HepG2 (cell line): ENCODE results near the gene SPACA4. TPM values are rescaled to one million over a fixed set of nuclear protein-coding genes. Genes with fewer than 3 reads are reported as not detected.
A peak's percentile ranks its signal among the peaks of the same experiment; 100 is the strongest.

Source experiments
- AGO2 ChIP-seq: fragments of 200-400 bp; formaldehyde crosslinking; optimal IDR thresholded peaks from 2 replicates; pipeline ENCODE3; 2017; ENCODE audit warnings: mild to moderate bottlenecking, low read depth, low read length, moderate library complexity
- ATF1 ChIP-seq: IDR thresholded peaks from 2 replicates; pipeline ENCODE4 v1.6.1; 2016; ENCODE audit warnings: mild to moderate bottlenecking, control low read depth
- JUNB ChIP-seq: sonication (generic); formaldehyde crosslinking; IDR thresholded peaks from 2 replicates; pipeline ENCODE4 v1.8.0; 2022; ENCODE audit warnings: missing genetic modification reagents, mild to moderate bottlenecking, borderline replicate concordance
- KLF12 ChIP-seq: sonication (generic); formaldehyde crosslinking; IDR thresholded peaks from 2 replicates; pipeline ENCODE4 v1.4.0; 2020; ENCODE audit warnings: missing genetic modification reagents, borderline replicate concordance
- MAZ ChIP-seq, 2 experiments: sonication (generic) in 1 of 2; formaldehyde crosslinking in 1 of 2; IDR thresholded peaks; 2 replicates each; pipeline versions ENCODE4 v1.5.0 to v1.6.1; 2012 to 2020; ENCODE audit warnings: low read depth in 2 of 2, mild to moderate bottlenecking in 2 of 2, borderline replicate concordance in 1 of 2, improper control_type of control experiment in 1 of 2, low read length in 1 of 2, missing genetic modification reagents in 1 of 2, moderate library complexity in 1 of 2
- MED1 ChIP-seq: sonication (generic); formaldehyde crosslinking; IDR thresholded peaks from 2 replicates; pipeline ENCODE4 v1.4.0; 2020; ENCODE audit warnings: missing genetic modification reagents
- NFIB ChIP-seq: sonication (generic); formaldehyde crosslinking; IDR thresholded peaks from 2 replicates; pipeline ENCODE4 v1.9.0; 2021; ENCODE audit warnings: missing genetic modification reagents, mild to moderate bottlenecking, borderline replicate concordance
- ONECUT2 ChIP-seq: sonication (generic); formaldehyde crosslinking; IDR thresholded peaks from 2 replicates; pipeline ENCODE4 v1.4.0; 2020; ENCODE audit warnings: missing genetic modification reagents
- RXRB ChIP-seq: IDR thresholded peaks from 2 replicates; pipeline ENCODE4 v1.6.1; 2016; ENCODE audit warnings: borderline replicate concordance, missing genetic modification reagents, missing compliant biosample characterization
- ZNF124 ChIP-seq: sonication (generic); formaldehyde crosslinking; IDR thresholded peaks from 2 replicates; pipeline ENCODE4 v1.4.0; 2020; ENCODE audit warnings: missing genetic modification reagents
- ZNF253 ChIP-seq: sonication (generic); formaldehyde crosslinking; IDR thresholded peaks from 2 replicates; pipeline ENCODE4 v1.8.0; 2022; ENCODE audit warnings: mild to moderate bottlenecking, missing genetic modification reagents, borderline replicate concordance
- ZNF354B ChIP-seq: sonication (generic); formaldehyde crosslinking; IDR thresholded peaks from 2 replicates; pipeline ENCODE4 v1.8.0; 2022; ENCODE audit warnings: mild to moderate bottlenecking, missing genetic modification reagents
- ZNF562 ChIP-seq: sonication (generic); formaldehyde crosslinking; IDR thresholded peaks from 2 replicates; pipeline ENCODE4 v1.8.0; 2022; ENCODE audit warnings: missing genetic modification reagents, borderline replicate concordance
- ZNF788 ChIP-seq: sonication (generic); formaldehyde crosslinking; IDR thresholded peaks from 2 replicates; pipeline ENCODE4 v1.5.0; 2020; ENCODE audit warnings: mild to moderate bottlenecking, missing genetic modification reagents, borderline replicate concordance
- polyA plus RNA-seq, 8 experiments: library from polyadenylated mRNA; depleted of rRNA in 3 of 8; stranded (reverse) in 7 of 8; unstranded in 1 of 8; fragments of >200 nt; fragmentation: Illumina TruSeq in 4 of 8; extraction: Trizol in 4 of 8; gene quantifications; 2 replicates each; pipeline versions ENCODE4 v1.2.1 to v1.2.3, GENCODE V29; 2011 to 2016; ENCODE audit warnings: low read depth in 4 of 8, missing spikeins in 1 of 8, mixed read lengths in 1 of 8; ENCODE audit not compliant: insufficient read depth in 1 of 8
- total RNA-seq, 5 experiments: library from RNA; depleted of rRNA; stranded (reverse); fragments of >200 nt; fragmentation: Illumina TruSeq; extraction: Trizol; gene quantifications; 2 replicates each; pipeline ENCODE4 v1.2.3, GENCODE V29; 2016; ENCODE audit warnings: low read depth in 1 of 5
- TF ChIP-seq, protein P1 (sequence below): sonication (generic); formaldehyde crosslinking; IDR thresholded peaks from 2 replicates; pipeline ENCODE4 v1.4.0; 2020; ENCODE audit warnings: missing genetic modification reagents
- TF ChIP-seq, protein P2 (sequence below): sonication (generic); formaldehyde crosslinking; IDR thresholded peaks from 2 replicates; pipeline ENCODE4 v1.4.0; 2020; ENCODE audit warnings: missing genetic modification reagents
- TF ChIP-seq, protein P3 (sequence below): sonication (generic); formaldehyde crosslinking; IDR thresholded peaks from 2 replicates; pipeline ENCODE4 v1.5.1; 2020; ENCODE audit warnings: mild to moderate bottlenecking, missing genetic modification reagents, moderate library complexity
- TF ChIP-seq, protein P4 (sequence below): sonication (generic); formaldehyde crosslinking; IDR thresholded peaks from 2 replicates; pipeline ENCODE4 v1.5.1; 2020; ENCODE audit warnings: missing genetic modification reagents, mild to moderate bottlenecking, borderline replicate concordance

SPACA4 gene
- total and polyA plus RNA-seq, 2 of the 13 experiments (the other 11 are each of a cell fraction or from before 2014, with no cell fraction given): not detected

DNA sequence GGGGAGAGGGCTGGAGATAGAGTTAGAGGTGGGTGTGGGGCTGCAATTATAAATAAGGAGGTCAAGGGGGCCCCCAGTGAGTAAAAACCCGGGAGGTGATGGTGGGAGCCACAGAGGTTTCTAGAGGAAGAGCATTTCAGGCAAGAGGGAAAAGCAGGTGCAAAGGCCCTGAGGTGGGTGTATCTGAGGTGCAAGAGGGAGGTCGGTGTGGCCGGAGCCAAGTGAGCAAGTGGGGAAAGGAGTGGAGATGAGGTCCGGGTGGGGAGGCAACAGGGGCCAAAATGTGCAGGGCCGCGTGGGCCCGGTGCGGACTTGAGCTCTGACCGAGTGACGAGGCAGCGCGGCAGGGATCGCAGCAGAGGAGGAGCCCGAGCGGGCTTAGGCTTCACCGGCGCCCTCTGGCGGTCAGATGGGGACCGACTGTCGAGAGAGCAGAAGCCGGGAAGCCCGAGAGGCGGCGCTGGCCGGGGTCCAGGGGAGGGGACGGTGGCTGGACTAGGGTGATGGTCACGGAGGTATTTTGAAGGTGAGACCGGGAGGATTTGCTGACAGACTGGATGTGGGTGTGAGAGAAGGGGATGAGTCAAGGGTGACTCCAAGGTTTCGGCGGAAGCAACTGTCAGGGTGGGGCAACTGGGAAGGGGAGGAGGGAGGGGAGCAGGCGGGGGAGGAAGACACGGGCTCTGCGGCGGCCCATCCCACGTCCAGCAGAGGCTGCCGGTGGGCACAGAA, 17.7 kb upstream of the SPACA4 start (continued):
- TF ChIP-seq, protein P1, sequence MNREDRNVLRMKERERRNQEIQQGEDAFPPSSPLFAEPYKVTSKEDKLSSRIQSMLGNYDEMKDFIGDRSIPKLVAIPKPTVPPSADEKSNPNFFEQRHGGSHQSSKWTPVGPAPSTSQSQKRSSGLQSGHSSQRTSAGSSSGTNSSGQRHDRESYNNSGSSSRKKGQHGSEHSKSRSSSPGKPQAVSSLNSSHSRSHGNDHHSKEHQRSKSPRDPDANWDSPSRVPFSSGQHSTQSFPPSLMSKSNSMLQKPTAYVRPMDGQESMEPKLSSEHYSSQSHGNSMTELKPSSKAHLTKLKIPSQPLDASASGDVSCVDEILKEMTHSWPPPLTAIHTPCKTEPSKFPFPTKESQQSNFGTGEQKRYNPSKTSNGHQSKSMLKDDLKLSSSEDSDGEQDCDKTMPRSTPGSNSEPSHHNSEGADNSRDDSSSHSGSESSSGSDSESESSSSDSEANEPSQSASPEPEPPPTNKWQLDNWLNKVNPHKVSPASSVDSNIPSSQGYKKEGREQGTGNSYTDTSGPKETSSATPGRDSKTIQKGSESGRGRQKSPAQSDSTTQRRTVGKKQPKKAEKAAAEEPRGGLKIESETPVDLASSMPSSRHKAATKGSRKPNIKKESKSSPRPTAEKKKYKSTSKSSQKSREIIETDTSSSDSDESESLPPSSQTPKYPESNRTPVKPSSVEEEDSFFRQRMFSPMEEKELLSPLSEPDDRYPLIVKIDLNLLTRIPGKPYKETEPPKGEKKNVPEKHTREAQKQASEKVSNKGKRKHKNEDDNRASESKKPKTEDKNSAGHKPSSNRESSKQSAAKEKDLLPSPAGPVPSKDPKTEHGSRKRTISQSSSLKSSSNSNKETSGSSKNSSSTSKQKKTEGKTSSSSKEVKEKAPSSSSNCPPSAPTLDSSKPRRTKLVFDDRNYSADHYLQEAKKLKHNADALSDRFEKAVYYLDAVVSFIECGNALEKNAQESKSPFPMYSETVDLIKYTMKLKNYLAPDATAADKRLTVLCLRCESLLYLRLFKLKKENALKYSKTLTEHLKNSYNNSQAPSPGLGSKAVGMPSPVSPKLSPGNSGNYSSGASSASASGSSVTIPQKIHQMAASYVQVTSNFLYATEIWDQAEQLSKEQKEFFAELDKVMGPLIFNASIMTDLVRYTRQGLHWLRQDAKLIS (CRISPR knock-in tag): no peak
- 0 out of 2 replicates have a peak, but pooled peaks have one; percentile 37 for TF ChIP-seq KLF12
- TF ChIP-seq NFIB (CRISPR knock-in tag): no peak
- 0 out of 2 replicates have a peak, but pooled peaks have one; percentile 24 for TF ChIP-seq MED1 (CRISPR knock-in tag)
- TF ChIP-seq, protein P2, sequence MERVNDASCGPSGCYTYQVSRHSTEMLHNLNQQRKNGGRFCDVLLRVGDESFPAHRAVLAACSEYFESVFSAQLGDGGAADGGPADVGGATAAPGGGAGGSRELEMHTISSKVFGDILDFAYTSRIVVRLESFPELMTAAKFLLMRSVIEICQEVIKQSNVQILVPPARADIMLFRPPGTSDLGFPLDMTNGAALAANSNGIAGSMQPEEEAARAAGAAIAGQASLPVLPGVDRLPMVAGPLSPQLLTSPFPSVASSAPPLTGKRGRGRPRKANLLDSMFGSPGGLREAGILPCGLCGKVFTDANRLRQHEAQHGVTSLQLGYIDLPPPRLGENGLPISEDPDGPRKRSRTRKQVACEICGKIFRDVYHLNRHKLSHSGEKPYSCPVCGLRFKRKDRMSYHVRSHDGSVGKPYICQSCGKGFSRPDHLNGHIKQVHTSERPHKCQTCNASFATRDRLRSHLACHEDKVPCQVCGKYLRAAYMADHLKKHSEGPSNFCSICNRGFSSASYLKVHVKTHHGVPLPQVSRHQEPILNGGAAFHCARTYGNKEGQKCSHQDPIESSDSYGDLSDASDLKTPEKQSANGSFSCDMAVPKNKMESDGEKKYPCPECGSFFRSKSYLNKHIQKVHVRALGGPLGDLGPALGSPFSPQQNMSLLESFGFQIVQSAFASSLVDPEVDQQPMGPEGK (CRISPR knock-in tag): no peak
- no peak for TF ChIP-seq ZNF354B (CRISPR knock-in tag)
- TF ChIP-seq ZNF562: no peak
- TF ChIP-seq ZNF124 (CRISPR knock-in tag): no peak
- no peak for TF ChIP-seq JUNB
- TF ChIP-seq RXRB (CRISPR knock-in tag): peak; percentile 49; the same call in 1 of the 2 replicates
- TF ChIP-seq, protein P3, sequence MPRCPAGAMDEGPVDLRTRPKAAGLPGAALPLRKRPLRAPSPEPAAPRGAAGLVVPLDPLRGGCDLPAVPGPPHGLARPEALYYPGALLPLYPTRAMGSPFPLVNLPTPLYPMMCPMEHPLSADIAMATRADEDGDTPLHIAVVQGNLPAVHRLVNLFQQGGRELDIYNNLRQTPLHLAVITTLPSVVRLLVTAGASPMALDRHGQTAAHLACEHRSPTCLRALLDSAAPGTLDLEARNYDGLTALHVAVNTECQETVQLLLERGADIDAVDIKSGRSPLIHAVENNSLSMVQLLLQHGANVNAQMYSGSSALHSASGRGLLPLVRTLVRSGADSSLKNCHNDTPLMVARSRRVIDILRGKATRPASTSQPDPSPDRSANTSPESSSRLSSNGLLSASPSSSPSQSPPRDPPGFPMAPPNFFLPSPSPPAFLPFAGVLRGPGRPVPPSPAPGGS (CRISPR knock-in tag): no peak; the same call in 1 of the 2 replicates
- TF ChIP-seq MAZ (IDR thresholded peaks at IDR 0.05; ENCODE audit: borderline replicate concordance, low read depth, low read length): no peak
- TF ChIP-seq MAZ (CRISPR knock-in tag; IDR thresholded peaks at IDR 0.05; ENCODE audit: low read depth): peak; percentile 64; the same call in 1 of the 2 replicates
- no peak for TF ChIP-seq ONECUT2 (CRISPR knock-in tag)
- peak; percentile 68 for TF ChIP-seq ZNF788 (CRISPR knock-in tag)
- TF ChIP-seq AGO2: no peak
- TF ChIP-seq ZNF253 (CRISPR knock-in tag): no peak
- TF ChIP-seq, protein P4, sequence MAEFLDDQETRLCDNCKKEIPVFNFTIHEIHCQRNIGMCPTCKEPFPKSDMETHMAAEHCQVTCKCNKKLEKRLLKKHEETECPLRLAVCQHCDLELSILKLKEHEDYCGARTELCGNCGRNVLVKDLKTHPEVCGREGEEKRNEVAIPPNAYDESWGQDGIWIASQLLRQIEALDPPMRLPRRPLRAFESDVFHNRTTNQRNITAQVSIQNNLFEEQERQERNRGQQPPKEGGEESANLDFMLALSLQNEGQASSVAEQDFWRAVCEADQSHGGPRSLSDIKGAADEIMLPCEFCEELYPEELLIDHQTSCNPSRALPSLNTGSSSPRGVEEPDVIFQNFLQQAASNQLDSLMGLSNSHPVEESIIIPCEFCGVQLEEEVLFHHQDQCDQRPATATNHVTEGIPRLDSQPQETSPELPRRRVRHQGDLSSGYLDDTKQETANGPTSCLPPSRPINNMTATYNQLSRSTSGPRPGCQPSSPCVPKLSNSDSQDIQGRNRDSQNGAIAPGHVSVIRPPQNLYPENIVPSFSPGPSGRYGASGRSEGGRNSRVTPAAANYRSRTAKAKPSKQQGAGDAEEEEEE (CRISPR knock-in tag): no peak
- no peak for TF ChIP-seq ATF1 (CRISPR knock-in tag)
